Measurements from ENCODE around the gene GPATCH2L.

DNA sequence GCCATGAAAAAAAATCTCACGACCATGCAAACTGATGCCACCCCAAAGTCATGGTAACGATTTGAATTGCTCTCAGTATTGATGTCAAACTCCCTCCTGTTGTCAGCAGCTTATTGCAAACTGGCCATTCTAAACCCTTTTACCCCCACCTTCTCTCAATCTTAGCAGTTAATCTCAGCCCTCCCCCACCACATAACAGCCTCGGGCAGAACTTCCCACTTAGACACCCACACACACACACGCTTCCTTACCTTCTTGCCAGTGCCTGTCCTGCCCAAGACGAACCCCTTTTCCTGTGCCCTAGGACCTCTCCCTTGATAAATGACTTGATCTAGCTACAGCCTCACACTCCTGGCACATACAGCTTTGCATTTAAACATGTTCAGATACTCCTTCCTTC lies 56.6 kb downstream of the GPATCH2L start:
- no peak for TF ChIP-seq EZH2 (IDR thresholded peaks at IDR 0.05; ENCODE audit: borderline replicate concordance, low read length)
- TF ChIP-seq, protein P1, sequence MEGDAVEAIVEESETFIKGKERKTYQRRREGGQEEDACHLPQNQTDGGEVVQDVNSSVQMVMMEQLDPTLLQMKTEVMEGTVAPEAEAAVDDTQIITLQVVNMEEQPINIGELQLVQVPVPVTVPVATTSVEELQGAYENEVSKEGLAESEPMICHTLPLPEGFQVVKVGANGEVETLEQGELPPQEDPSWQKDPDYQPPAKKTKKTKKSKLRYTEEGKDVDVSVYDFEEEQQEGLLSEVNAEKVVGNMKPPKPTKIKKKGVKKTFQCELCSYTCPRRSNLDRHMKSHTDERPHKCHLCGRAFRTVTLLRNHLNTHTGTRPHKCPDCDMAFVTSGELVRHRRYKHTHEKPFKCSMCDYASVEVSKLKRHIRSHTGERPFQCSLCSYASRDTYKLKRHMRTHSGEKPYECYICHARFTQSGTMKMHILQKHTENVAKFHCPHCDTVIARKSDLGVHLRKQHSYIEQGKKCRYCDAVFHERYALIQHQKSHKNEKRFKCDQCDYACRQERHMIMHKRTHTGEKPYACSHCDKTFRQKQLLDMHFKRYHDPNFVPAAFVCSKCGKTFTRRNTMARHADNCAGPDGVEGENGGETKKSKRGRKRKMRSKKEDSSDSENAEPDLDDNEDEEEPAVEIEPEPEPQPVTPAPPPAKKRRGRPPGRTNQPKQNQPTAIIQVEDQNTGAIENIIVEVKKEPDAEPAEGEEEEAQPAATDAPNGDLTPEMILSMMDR (IDR thresholded peaks at IDR 0.05; ENCODE audit: low read length) = no peak

Data from OCI-LY1 (cell line).